HFF-Myc (cell line): Measurements from ENCODE around the gene SCML1.

Experiments used
- DNase-seq: peaks from one replicate; pipeline ENCODE4 v3.0.0-alpha.2; 2011; ENCODE audit warnings: low read depth; ENCODE audit errors: extremely low read depth
- H3K4me3 ChIP-seq: replicated peaks from 2 replicates; pipeline ENCODE4 v1.5.1; 2011; ENCODE audit warnings: low read depth, mild to moderate bottlenecking, control low read depth, low read length
- TF ChIP-seq, protein P1 (sequence below): IDR thresholded peaks from 2 replicates; pipeline ENCODE4 v1.5.1; 2012; ENCODE audit warnings: mild to moderate bottlenecking, low read depth, low read length, control low read depth; ENCODE audit errors: missing control alignments

Gene SCML1

DNA sequence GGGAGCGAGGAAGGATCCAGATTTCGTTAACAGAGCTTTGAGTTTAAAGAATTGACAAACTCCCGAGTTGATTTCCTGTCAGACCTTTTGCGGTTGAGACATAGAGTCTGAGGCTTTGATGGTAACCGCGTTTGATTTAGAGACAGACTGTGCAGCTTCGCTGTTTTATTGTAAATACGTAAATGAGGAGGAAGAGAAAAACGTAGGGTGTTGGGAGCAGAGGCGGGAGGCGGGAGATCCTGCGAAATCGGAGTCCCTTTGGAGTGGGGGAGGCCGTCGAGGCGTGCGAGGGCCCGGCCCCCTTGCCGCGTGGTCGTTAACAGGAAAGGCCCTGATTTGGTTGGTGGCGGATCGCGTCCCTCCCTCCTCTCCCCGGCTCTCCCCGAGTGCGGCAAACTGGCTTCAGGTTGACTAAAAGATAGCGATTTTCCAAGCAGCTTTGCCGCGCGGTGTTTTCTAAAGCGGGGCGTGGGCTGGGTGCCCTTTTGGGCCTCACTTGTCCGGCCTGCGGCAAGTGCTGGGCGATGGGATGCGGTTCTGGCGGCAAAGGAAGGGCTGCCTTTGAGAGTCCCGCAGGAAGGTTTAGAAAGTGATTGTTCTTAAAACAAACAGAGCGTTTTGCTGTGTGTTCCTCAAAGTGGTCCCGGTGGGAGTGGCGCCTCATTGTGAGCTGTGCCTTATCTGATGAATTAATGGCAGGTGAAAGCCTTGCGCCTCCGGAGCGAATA is 857 bp downstream of the SCML1 start:
- DNase-seq, result no peak
- peak overlapping the region; percentile 69 for H3K4me3 ChIP-seq
- TF ChIP-seq, protein P1, sequence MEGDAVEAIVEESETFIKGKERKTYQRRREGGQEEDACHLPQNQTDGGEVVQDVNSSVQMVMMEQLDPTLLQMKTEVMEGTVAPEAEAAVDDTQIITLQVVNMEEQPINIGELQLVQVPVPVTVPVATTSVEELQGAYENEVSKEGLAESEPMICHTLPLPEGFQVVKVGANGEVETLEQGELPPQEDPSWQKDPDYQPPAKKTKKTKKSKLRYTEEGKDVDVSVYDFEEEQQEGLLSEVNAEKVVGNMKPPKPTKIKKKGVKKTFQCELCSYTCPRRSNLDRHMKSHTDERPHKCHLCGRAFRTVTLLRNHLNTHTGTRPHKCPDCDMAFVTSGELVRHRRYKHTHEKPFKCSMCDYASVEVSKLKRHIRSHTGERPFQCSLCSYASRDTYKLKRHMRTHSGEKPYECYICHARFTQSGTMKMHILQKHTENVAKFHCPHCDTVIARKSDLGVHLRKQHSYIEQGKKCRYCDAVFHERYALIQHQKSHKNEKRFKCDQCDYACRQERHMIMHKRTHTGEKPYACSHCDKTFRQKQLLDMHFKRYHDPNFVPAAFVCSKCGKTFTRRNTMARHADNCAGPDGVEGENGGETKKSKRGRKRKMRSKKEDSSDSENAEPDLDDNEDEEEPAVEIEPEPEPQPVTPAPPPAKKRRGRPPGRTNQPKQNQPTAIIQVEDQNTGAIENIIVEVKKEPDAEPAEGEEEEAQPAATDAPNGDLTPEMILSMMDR, result no peak

DNA sequence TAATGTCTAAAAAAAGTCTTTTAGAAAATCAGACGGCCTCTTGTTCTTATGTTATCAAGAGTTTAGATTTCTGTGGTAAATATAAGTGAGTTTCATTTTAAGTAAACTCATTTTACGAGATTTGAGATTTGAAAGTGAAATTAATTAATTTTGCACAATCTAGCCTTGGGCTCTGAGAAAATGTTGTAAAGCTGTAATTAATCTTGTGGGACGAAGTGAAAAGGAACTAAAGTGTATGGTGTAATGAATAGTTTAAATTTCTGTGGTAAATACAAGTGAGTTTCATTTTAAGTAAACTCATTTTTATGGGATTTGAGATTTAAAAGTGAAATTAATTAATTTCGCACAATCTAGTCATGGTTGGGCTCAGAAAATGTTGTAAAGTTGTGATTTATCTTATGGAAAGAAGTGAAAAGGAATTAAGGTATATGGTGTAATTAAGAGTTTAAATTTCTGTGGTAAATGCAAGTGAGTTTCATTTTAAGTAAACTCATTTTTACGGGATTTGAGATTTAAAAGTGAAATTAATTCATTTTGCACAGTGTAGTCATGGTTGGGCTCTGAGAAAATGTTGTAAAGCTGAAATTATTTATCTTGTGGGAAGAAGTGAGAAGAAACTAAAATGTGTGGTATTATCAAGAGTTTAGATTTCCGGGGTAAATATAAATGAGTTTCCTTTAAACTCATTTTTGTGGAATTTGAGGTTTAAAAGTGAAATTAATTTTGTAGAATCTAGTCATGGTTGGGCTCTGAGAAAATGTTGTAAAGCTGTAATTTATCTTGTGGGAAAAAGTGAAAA is 1.6 kb downstream of the SCML1 start:
- no peak for DNase-seq
- TF ChIP-seq, protein P1, result no peak
- peak overlapping the region; percentile 69 for H3K4me3 ChIP-seq

DNA sequence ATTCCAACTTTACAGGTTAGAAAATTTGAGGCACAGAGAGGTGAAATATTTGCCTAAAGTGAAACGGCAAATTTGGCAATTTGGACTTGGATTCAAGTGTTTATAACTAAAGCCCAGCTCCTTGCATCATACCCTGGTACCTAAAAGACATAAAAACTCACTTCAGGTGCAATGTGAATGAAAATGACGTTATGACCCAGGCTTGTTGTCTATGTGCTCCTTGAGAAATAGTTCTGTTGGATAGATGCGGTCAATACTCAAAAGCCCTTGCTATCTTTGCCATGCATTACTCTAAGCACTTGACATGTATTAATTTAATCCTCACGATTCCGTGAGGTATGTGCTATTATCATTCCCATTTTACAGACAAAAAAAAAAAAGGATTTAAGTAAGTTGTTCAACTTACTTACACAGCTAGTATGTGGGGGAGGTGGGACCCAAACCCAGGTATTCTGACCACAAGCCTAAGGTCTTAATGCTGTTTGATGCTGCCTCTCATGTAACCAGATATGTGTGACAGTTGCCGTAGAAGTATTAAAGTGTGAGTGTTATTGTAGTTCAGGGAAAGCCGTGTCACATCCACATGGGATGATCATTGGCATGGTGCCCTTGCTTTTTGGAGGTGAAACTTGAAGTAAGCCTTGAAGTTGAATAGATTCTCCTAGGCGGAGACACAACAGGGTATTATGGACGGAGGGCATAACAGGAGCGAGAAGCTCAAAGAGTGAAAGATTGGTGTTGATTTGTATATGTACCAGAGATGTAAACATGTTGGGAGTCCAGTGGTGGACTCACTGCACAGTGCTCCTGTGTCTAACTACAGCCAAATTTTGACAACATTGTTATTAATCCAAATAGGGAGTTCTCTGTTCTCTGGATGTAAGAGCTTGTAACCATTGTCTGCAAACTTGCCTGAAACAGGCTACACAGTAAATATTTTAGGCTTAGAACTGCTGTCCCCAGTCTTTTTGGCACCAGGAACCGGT is 3.1 kb downstream of the SCML1 start:
- no peak for DNase-seq
- TF ChIP-seq, protein P1, result no peak
- no peak overlapping the region for H3K4me3 ChIP-seq

DNA sequence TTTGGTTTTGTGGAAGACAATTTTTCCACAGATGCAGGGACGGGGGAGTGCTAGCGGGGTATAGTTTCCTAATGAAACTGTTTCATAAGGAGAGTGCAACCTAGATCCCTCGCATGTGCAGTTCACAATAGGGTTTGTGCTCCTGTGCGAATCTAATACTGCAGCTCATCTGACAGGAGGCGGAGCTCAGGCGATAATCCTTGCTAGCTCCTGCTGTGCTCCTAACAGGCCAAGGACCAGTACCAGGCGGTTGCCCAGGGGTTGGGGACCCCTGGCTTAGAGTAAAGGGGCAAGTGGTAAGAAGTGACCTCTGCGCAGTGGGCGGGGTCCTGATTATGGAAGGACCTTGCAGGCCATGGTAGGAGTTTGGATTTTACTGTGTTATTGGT is 3.8 kb downstream of the SCML1 start:
- TF ChIP-seq, protein P1, result no peak
- H3K4me3 ChIP-seq, result no peak overlapping the region
- no peak for DNase-seq

DNA sequence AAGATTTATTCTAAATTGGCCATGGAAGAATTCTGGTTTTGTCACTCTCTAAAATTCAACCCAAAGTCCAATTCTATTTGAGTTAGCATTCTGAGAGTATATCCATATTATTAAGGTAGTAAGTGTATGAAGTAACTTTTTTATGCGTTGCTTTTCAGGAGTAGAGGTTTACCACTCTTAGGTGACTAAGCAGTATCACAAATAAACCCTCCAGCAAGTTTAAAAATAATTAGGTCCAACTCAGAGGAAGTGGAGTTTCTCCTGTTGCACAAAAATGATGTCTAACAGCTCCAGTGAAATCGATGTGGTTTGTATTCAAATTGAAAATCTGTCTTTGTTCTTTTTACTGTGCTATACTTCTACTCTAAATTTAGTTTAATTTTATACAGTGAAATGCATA is 6.6 kb downstream of the SCML1 start:
- TF ChIP-seq, protein P1, result no peak
- H3K4me3 ChIP-seq, result no peak overlapping the region
- no peak for DNase-seq

DNA sequence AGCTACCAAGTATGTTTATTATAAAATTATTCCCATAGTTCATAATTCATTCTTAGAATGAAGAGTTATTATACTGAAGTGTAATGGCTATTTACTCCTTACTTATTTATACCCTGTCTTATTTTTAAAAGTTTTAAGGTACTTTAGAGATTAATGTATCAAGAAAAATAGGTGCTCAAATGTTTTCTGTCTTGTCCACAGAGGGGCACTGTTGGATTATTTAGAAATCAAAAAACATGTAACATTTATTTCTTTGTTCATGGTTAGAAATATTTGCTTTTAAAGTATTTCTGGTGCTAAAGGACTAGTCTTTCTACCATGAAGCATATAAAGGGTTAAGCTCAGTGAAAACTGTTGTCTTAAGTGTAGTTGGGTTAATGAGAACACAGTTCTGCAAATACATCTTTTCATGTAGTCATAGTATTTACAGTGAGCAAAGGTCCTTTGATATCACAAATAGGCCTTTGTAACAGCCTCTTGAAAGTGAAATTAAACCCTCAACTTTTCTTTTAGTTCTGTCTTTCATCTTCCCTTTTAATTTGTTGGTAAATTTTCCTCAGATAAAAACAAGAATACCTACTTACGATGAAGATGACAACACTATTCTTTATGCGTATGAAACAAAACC is 7.7 kb downstream of the SCML1 start:
- H3K4me3 ChIP-seq, result no peak overlapping the region
- TF ChIP-seq, protein P1, result no peak
- no peak for DNase-seq
